AG09319 (cell line): Measurements from ENCODE around the gene LYRM4.

Source experiments
- DNase-seq: peaks from one replicate; pipeline ENCODE4 v3.0.0-alpha.2; 2010; ENCODE audit warnings: low read depth; ENCODE audit errors: extremely low read depth
- CTCF ChIP-seq: IDR thresholded peaks from 2 replicates; pipeline ENCODE4 v1.5.1; 2011; ENCODE audit warnings: low read depth, mild to moderate bottlenecking, inconsistent platforms, low read length, moderate library complexity

Gene LYRM4

GRCh38 chr6:5132731-5133130, 128.0 kb downstream of the LYRM4 start:
- peak; percentile 39 for DNase-seq
- no peak for TF ChIP-seq CTCF

GRCh38 chr6:5130135-5130866, 130.4 kb downstream of the LYRM4 start:
- no peak for DNase-seq
- TF ChIP-seq CTCF = no peak

GRCh38 chr6:5128351-5128750, 132.4 kb downstream of the LYRM4 start:
- DNase-seq = no peak
- no peak for TF ChIP-seq CTCF

- no peak for TF ChIP-seq CTCF
- no peak for DNase-seq
These were observed 133.6 kb downstream of the LYRM4 start for GRCh38 chr6:5127106-5127687.

GRCh38 chr6:5126214-5126613, 134.5 kb downstream of the LYRM4 start:
- no peak for TF ChIP-seq CTCF
- no peak for DNase-seq

- no peak for TF ChIP-seq CTCF
- DNase-seq = no peak
These were observed 135.4 kb downstream of the LYRM4 start for GRCh38 chr6:5125152-5126006.

- TF ChIP-seq CTCF = no peak
- no peak for DNase-seq
These were observed 136.2 kb downstream of the LYRM4 start for GRCh38 chr6:5124526-5124925.
